ENCODE results near the gene UNC5B.

Gene UNC5B

GRCh38 chr10:71212318-71213126 is at the start of gene UNC5B:
Gene UNC5B, plus strand, starts transcription at chr10:71212570. Its CDS starts 416 bp downstream, at chr10:71212986.
- DNase-seq: no peak

GRCh38 chr10:71173466-71173865 is 38.9 kb upstream of the UNC5B start:
- no peak for DNase-seq

- DNase-seq: no peak
These were observed 35.7 kb upstream of the UNC5B start for GRCh38 chr10:71176661-71177060.

- no peak for DNase-seq
These were observed 34.6 kb upstream of the UNC5B start for GRCh38 chr10:71177651-71178199.

- DNase-seq: no peak
These were observed 33.5 kb upstream of the UNC5B start for GRCh38 chr10:71178880-71179279.

- no peak for DNase-seq
These were observed 33.0 kb upstream of the UNC5B start for GRCh38 chr10:71179382-71179781.

GRCh38 chr10:71184421-71184820 is 27.9 kb upstream of the UNC5B start:
- DNase-seq: no peak

GRCh38 chr10:71185209-71185608 is 27.2 kb upstream of the UNC5B start:
- no peak for DNase-seq

GRCh38 chr10:71187197-71187596 is 25.2 kb upstream of the UNC5B start:
- DNase-seq: no peak

GRCh38 chr10:71187600-71187999 is 24.8 kb upstream of the UNC5B start:
- DNase-seq: no peak

GRCh38 chr10:71188201-71188600 is 24.2 kb upstream of the UNC5B start:
- DNase-seq: no peak

GRCh38 chr10:71191019-71191418 is 21.4 kb upstream of the UNC5B start:
- DNase-seq: no peak

GRCh38 chr10:71191551-71192076 is 20.8 kb upstream of the UNC5B start:
- DNase-seq: no peak

GRCh38 chr10:71193516-71193915 is 18.9 kb upstream of the UNC5B start:
- DNase-seq: no peak

- DNase-seq: no peak
These were observed 14.4 kb upstream of the UNC5B start for GRCh38 chr10:71197955-71198354.

GRCh38 chr10:71201849-71202248 is 10.5 kb upstream of the UNC5B start:
- no peak for DNase-seq

GRCh38 chr10:71202314-71202713 is 10.1 kb upstream of the UNC5B start:
- DNase-seq: no peak

GRCh38 chr10:71203124-71203523 is 9.2 kb upstream of the UNC5B start:
- no peak for DNase-seq

- no peak for DNase-seq
These were observed 8.7 kb upstream of the UNC5B start for GRCh38 chr10:71203716-71204115.

- no peak for DNase-seq
These were observed 7.6 kb upstream of the UNC5B start for GRCh38 chr10:71204746-71205145.

GRCh38 chr10:71205468-71205867 is 6.9 kb upstream of the UNC5B start:
- no peak for DNase-seq

GRCh38 chr10:71206911-71207310 is 5.5 kb upstream of the UNC5B start:
- DNase-seq: no peak

- no peak for DNase-seq
These were observed 4.8 kb upstream of the UNC5B start for GRCh38 chr10:71207578-71207977.

- DNase-seq: no peak
These were observed 3.0 kb upstream of the UNC5B start for GRCh38 chr10:71209352-71209715.
